NT2/D1 (cell line): ENCODE results near the gene LIMA1.
"Not testable (repeated sequence)": the region's sequence is repeated elsewhere in the genome, so short reads cannot be mapped to it uniquely, and the experiment has no call there.

Experiments
- SUZ12 ChIP-seq: IDR thresholded peaks from 2 replicates; pipeline ENCODE4 v1.6.1; 2011; ENCODE audit not compliant: insufficient read length, insufficient read depth; ENCODE audit errors: extremely low read depth
- YY1 ChIP-seq: IDR thresholded peaks from 2 replicates; pipeline ENCODE4 v1.6.1; 2011; ENCODE audit not compliant: insufficient read length, insufficient read depth
- ZNF274 ChIP-seq: IDR thresholded peaks from 2 replicates; pipeline ENCODE4 v1.6.1; 2011; ENCODE audit warnings: mild to moderate bottlenecking, low read depth, low read length

DNA sequence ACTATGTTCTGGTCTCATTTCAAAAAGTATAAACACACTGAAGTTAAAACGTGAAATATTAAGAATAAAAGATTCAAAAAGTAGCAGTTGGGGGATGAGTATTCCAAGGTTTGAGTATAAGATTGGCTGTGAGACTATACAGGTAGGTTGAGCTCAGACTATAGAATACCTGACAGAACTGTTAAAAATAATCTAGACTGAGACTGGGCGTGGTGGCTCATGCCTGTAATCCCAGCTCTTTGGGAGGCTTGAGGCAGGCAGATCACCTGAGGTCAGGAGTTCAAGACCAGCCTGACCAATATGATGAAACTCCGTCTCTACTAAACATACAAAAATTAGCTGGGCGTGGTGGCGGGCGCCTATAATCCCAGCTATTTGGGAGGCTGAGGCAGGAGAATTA lies 64.3 kb downstream of the LIMA1 start:
- TF ChIP-seq ZNF274, SUZ12, YY1: not testable (repeated sequence)
